ENCODE data around the gene XKRX.

Gene XKRX

GRCh38 chrX:100904433-100904832 lies 24.3 kb downstream of the XKRX start:
- TF ChIP-seq CTCF (conservative IDR thresholded peaks at IDR 0.05; ENCODE audit: low read length): no peak
- no peak for DNase-seq (ENCODE audit: low read depth)
- H3K4me3 ChIP-seq (ENCODE audit: low read length): no peak overlapping the region

GRCh38 chrX:100895365-100896075 lies 33.2 kb downstream of the XKRX start:
- no peak overlapping the region for H3K4me3 ChIP-seq (ENCODE audit: low read length)
- peak; percentile 33 for DNase-seq (ENCODE audit: low read depth)
- peak; percentile 63 for TF ChIP-seq CTCF (conservative IDR thresholded peaks at IDR 0.05; ENCODE audit: low read length)

GRCh38 chrX:100883654-100884053 lies 45.1 kb downstream of the XKRX start:
- DNase-seq (ENCODE audit: low read depth): no peak

GRCh38 chrX:100880368-100880767 lies 48.3 kb downstream of the XKRX start:
- H3K4me3 ChIP-seq (ENCODE audit: low read length): no peak overlapping the region
- DNase-seq (ENCODE audit: low read depth): no peak
- TF ChIP-seq CTCF (conservative IDR thresholded peaks at IDR 0.05; ENCODE audit: low read length): no peak

More at GRCh38 chrX:100883654-100884053, 45.1 kb downstream of the XKRX start:
- no peak overlapping the region for H3K4me3 ChIP-seq (ENCODE audit: low read length)
- no peak for TF ChIP-seq CTCF (conservative IDR thresholded peaks at IDR 0.05; ENCODE audit: low read length)

- DNase-seq (ENCODE audit: low read depth): no peak
- TF ChIP-seq CTCF (conservative IDR thresholded peaks at IDR 0.05; ENCODE audit: low read length): no peak
- H3K4me3 ChIP-seq (ENCODE audit: low read length): no peak within 1 kb of the TSS
Observed at GRCh38 chrX:100874325-100874724, 54.4 kb downstream of the XKRX start, which contains the start of gene NOX1. Gene NOX1, minus strand, starts transcription at chrX:100874359. Its CDS starts 220 bp downstream, at chrX:100874139.

- TF ChIP-seq CTCF (conservative IDR thresholded peaks at IDR 0.05; ENCODE audit: low read length): no peak
- H3K4me3 ChIP-seq (ENCODE audit: low read length): no peak overlapping the region
- peak; percentile 8 for DNase-seq (ENCODE audit: low read depth)
Observed at GRCh38 chrX:100871594-100872560, 56.8 kb downstream of the XKRX start.
